DMS79 treated with DMSO at 0.1 percent for 48 hours (cell line): Measurements from ENCODE around the gene PRR23E.

Experiments
- DNase-seq: peaks from one replicate; lab custom pipeline; 2025; lab: John Stamatoyannopoulos, UW

Gene PRR23E

DNA sequence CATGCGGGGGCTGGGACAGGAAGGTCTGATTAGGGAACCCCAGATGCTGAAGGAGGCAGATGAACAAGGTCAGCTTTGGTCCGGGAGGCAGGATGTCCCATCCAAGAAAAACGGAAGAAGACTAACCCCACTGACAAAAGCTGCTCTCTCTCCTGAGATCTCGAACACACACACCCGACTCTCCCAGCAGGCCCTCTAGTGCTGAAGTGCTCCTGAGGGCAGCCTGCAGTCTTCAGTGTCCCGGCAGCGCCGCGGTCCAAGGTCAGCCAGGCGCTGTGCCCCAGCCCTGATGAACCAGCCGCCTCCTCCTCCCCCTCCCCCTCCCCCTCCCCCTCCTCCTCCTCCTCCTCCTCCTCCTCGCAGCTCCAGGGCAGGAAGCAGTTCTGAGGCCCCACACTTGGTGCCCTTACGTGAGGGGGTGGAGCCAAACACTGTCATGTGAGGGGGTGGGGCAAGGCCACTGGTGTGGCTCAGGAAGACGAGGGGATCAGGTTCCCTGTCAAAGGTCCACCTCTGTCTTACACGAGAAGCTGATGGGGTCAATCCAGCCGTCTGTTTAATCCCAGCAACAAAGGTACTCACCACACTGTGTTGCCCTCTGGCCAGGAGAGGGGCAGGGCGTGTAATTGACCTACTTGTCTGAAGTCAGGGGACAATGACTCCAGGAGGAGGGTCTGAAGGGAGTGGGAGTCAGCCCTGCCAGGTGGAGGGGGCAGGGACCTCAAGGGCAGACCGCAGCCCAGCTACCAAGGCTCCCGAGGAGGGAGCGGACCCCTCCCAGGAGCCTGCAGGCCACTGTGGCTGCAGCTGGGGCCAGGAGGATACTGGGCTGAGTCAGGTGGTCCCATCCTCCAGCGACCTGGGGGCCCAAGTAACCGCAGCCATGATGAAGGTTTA lies 34.3 kb downstream of the PRR23E start:
- DNase-seq: no peak

DNA sequence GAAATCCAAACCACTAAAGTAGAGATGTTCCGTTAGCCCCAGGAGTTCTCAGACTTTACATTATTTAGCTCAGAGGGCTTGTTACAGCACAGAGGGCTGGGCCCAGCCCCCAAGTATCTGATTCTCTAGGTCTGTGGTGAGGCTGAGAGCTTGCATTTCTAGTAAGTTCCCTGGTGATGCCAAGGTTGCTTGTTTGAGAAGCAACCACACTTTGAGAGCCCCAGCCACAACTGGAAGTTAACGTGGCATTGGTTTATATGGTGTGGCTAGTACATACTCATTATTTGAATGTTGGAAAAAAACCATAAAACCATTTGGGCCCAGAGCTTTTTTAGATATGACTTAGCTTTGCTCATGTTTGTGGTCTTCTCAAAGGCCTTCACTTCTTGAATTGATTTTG lies 35.9 kb downstream of the PRR23E start:
- DNase-seq: no peak

DNA sequence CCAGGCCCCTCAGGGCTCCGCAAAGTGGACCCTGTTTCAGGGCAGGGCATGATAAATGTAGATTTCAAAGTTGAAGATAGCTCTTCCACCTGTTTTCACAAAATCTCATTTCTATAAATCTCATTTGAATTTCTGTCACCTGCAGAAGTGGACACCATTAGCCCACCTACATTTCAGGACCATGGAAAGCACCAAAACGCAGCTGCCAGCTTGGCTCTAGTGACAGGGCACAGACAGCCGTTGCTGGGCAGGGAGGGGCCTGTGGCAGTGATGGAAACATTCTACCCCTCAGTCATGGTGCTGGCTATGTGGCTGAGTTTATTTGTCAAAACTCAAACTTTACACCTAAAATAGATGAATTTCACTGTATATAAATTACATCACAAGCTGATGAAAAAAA lies 40.4 kb downstream of the PRR23E start:
- DNase-seq: no peak

DNA sequence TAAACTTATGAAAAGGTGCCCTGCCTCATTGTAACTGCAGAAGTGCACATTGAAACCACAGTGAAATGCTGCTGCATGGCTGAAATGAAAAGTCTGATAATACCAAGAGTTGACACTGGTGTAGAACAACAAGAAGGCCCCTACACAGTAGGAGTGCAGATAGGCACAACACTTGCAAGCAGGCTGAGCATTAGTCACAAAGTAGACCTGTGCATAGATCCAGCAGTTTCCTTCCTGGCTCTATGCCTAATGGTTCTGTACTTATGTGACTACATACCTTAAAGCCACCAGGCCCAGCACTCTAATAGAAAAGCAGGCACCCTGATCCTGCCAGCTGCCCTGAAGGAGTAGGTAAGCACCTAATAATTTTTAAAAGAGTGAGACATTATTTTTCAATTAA lies 41.8 kb downstream of the PRR23E start:
- peak; percentile 76 for DNase-seq

DNA sequence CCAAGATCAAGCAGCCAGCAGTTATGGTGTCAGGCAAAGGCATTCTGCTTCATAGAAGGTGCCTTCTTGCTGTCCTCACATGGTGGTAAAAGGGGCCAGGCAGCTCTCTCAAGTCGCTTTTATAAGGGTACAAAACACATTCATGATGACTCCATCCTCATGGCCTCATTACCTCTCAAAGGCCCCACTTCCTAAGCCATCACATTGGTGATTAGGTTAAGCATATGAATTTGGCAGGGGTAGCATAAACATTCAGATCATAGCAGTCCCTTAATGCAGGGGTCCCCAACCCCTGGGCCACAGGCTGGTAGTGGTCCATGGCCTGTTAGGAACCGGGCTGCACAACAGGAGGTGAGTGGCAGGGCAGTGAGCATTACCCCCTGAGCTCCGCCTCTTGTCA lies 42.8 kb downstream of the PRR23E start:
- DNase-seq: no peak

DNA sequence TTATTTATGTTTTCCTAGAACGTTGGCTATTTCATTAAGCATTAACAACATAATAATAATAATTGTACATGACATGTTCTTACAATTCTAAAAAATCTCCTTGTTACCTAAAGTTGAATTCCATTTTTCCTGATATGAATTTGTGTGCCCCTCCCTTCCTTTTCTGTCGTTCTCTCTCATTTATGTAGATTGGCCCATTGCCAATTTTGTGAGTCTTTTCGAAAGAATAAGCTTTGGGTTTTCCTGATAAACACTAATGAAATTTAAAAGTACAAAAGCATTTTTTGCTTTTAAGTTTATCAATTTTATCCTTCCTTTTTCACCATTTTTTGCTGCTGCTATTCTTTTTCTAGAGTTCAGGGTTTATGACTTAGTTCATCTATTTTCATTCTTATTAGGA lies 44.9 kb downstream of the PRR23E start:
- DNase-seq: no peak

DNA sequence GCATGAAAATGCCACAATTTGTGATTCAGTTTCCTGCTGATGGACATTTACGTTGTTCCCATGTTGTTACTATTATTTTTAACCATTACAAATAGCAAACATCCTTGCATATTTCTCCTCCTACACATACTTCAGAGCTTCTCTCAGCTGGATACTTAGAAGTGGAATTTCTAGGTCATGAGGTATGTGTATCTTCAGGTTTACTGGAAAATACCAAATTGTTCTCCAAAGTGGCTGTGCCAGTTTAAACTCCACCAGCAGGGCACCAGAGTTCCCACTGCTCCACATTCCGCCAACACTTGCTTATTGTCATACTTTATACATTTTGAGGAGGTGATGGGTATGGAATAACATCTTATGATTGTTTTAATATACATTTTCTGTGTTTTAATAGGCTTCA lies 45.7 kb downstream of the PRR23E start:
- DNase-seq: no peak

DNA sequence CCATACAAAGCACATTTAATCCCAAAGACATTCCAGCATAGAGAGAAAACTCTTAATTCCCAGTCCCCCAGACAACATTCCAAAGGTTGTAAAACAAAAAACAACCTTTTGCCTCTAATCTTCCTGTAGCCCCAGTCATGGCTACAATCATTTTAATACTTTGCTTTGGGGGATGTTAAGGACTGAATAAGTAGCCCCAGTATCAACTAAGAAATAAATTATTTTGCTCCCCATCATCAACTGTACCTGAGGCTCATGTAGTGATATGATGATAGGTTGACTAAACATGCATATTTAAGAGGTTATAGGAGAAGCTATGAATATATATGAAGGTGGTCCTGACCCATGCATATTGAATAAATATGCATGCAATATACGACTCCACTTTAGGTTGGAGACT lies 54.4 kb downstream of the PRR23E start:
- no peak for DNase-seq
